Stimulated activated CD8-positive, alpha-beta memory T cell treated with anti-CD3 and anti-CD28 coated beads, Interleukin-15, amount 100 ng/mL, for 4 hours (primary cell): Measurements from ENCODE around the gene RNF168.
"Not testable (repeated sequence)": the region's sequence is repeated elsewhere in the genome, so short reads cannot be mapped to it uniquely, and the experiment has no call there.

ENCODE experiments used
- DNase-seq, 2 donors: peaks; one replicate each; pipeline ENCODE4 v3.0.0-alpha.2; 2020; ENCODE audit warnings: low read depth in 2 of 2

The RNF168 gene

DNA sequence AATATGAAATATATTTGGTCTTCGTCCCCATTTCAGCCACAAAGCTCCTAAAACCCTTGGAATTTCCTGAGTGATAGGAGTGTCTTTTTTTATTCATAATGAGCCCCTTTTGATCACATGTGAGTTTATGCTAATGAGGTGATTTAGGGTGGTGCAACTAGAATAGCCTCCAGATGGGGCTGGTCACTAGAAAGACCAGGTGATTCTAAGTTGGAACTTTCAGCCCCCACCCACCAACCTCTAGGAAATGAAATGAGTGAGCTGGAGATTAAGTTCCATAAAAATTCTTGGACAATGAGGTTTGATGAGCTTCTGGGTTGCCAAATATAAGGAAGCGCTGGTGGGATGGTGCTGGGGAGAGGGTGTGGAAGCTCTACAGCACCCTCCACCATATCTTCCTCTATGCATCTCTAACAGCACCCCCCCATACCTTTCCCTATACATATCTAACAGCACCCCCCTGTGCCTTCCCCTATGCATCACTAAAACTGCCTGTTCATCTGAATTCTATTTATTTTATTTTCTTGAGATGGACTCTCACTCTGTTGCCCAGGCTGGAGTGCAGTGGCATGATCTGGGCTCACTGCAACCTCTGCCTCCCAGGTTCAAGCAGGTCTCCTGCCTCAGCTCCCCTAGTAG is 13.7 kb upstream of the RNF168 start:
- DNase-seq, result no peak

GRCh38 chr3:196514913-196515621 is 11.5 kb upstream of the RNF168 start, which contains the start of gene SMCO1:
Gene SMCO1, minus strand, starts transcription at chr3:196515346. Its CDS starts 137 bp downstream, at chr3:196515209.
- no peak for DNase-seq

DNA sequence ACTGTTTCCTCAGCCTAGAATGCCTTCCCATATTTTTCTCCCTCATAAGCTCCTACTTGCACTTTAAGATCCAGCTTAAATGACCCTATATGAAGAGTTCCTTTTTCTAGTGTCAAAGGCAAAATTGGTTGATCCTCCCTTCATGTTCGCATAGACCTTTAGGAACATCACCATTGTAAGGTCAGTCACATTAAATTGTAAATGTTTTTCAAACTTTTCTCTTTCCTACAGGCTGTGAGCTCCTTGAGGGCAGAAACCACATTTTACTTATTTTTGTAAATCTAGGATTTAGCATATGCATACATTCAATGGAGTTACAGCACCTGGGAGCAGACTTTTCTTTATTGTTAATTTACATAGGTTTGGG is 10.8 kb upstream of the RNF168 start:
- no peak for DNase-seq

GRCh38 chr3:196513697-196514349 is 10.3 kb upstream of the RNF168 start:
- no peak for DNase-seq

DNA sequence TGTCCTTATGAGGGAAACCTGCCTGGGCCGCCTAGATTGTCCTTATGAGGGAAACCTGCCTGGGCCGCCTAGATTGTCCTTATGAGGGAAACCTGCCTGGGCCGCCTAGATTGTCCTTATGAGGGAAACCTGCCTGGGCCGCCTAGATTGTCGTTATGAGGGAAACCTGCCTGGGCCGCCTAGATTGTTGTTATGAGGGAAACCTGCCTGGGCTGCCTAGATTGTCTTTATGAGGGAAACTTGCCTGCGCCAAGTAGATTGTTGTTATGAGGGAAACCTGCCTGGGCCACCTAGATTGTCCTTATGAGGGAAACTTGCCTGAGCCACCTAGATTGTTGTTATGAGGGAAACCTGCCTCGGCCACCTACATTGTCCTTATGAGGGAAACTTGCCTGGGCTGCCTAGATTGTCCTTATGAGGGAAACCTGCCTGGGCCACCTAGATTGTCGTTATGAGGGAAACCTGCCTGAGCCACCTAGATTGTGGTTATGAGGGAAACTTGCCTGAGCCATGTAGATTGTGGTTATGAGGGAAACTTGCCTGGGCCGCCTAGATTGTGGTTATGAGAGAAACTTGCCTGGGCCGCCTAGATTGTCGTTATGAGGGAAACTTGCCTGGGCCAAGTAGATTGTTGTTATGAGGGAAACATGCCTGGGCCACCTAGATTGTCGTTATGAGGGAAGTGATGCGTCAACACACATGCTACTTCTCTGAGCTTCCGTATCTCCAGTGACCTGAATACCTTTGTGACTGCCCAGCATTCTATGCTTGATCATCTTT is 8.3 kb upstream of the RNF168 start:
- DNase-seq, result not testable (repeated sequence)

DNA sequence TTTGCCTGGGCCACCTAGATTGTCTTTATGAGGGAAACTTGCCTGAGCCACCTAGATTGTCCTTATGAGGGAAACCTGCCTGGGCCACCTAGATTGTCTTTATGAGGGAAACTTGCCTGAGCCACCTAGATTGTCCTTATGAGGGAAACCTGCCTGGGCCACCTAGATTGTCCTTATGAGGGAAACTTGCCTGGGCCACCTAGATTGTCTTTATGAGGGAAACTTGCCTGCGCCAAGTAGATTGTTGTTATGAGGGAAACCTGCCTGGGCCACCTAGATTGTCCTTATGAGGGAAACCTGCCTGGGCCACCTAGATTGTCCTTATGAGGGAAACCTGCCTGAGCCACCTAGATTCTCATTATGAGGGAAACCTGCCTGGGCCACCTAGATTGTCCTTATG is 7.5 kb upstream of the RNF168 start:
- not testable (repeated sequence) for DNase-seq

DNA sequence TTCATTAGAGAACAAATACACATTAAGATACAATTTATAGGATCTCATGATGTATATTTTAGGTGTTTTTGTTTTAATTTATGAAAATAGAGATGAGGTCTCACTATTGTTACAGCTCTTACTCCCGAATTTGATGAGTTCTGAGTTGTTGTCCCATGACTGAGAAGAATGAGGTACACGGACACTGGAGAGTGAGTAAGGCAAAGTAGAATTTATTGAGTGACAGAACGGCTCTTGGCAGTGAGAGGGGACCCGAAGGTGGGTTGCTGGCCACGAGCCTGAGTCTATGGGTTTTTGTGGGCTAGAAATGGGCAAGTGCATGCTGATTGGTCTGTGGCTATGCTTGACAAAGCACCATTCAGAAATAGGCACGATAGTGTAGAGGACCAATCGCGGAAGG is 3.1 kb upstream of the RNF168 start:
- no peak for DNase-seq

DNA sequence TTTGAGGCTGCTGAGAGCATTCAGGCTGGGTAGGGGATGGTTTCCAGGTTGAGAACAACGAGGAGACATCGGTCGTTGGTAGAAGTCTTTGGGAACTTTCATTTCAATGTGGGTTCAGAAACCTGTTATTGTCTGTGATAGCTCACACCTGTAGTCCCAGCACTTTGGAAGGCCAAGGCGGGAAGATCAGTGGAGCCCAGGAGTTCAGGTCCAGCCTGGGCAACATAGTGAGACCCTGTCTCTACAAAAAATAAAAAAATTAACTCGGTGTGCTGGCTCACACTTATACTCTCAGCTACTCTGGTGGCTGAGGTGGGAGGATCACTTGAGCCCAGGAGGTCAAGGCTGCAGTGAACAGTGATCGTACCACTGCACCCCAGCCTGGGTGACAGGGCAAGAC is 988 bp upstream of the RNF168 start:
- DNase-seq, result no peak

GRCh38 chr3:196504077-196504398 is 470 bp upstream of the RNF168 start:
- DNase-seq, result not testable (repeated sequence)

GRCh38 chr3:196502775-196503195 is 783 bp downstream of the RNF168 start:
- DNase-seq, result peak in 1 of 2 donors; percentile 32

DNA sequence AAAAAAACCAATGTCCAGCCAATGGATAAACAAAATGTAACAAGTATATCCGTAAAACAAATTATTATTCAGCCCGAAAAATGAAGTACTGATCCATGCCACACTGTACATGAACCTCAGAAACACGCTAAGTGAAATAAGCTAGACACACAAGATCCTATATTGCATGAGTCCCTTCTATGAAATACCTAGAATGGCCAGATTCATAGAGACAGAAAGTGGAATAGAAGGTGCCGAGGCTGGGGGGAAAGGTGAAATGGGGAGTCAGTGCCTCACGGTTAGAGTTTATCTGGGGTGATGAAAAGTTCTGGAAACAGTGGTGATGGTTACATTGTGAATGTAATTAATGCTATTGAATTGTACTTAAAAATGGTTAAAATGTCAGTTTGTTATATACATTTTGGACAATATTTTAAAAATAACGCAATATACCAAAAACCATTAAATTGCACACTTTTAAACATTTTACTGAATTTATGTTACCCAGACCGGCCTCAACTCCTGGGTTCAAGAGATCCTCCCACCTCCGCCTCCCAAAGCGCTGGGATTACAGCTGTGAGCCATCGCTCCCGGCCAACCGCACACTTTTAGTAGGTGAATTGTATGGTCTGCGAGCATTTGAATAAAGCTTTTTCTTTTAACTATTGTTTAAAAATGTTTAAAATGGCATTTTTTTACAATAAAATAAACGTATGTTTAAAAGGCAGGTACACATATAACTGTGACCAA is 2.1 kb downstream of the RNF168 start:
- no peak for DNase-seq

DNA sequence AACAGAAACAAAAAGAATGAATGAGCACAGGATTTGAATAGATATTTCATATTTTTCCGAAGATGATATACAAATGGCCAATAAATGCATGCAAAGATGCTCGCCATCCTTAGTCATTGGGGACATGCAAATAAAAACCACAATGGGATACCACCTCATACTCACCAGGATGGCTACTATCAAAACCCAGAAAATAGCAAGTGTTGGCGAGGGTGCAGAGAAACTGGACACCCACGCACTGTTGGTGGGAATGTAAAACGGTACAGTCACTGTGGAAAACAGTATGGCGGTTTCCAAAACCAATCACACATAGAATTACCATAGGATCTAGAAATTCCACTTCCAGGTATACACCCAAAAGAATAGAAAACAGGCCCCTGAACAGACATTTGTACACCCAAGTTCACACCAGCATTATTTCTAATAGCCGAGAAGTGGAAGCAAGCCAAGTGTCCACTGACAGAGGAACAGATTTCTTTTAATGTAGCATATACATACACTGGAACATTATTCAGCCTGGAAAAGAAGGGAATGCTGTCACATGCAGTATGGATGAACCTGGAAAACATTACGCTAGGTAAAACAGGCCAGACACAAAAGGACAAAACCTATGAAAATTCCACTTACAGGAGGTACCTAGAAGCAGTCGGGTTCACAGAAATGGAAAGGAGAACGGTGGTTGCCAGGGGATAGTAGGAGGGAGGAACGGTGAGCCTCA is 3.6 kb downstream of the RNF168 start:
- DNase-seq, result no peak

- no peak for DNase-seq
These were observed 4.5 kb downstream of the RNF168 start for GRCh38 chr3:196499061-196499460.

DNA sequence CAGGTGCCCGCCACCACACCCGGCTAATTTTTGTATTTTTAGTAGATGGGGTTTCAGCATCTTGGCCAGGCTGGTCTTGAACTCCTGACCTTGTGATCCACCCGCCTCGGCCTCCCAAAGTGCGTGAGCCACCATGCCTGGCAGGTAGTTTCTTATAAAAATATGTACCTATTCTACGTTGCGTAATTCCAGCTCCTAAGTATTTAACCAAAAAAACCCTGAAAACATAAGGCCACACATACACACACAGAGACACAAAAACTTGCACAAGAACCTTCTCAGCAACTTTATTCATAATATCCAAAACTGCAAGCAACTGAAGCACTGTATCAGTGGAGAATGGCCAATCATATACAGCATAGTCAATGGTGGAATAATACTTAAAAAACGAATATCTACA is 5.3 kb downstream of the RNF168 start:
- no peak for DNase-seq

DNA sequence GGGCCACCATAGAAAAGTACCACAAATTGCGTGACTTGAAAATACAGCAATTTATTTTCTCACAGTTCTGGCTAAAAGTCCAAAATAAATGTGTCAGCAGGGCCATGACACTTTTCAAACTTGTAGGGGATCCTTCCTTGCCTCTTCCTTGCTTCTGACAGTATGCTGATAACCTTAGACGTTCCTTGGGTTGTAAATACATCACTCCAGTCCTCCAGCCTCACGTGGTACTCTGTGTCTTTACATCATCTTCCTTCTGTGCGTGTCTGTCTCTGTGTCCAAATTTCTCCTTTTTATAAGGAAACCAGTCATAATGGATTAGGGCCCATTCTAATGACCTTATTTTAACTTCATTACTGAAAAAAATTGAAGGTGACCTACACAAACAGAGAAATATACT is 7.4 kb downstream of the RNF168 start:
- no peak for DNase-seq

DNA sequence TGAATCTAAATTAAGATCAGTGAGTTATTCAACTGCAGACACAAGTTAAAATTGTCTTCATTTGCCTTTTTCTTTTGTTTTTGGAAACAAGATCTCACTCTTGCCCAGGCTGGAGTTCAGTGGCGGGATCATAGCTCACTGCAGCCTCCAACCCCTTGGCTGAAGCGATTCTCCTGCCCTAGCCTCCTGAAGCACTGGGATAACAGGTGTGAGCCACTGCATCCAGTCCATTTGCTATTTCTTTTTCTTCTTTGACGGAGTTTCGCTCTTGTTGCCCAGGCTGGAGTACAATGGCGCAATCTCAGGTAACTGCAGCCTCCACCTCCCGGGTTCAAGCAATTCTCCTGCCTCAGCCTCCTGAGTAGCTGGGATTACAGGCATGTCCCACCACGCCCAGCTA is 10.3 kb downstream of the RNF168 start:
- DNase-seq, result no peak

- DNase-seq, result no peak
These were observed 11.5 kb downstream of the RNF168 start for GRCh38 chr3:196492080-196492479.

- no peak for DNase-seq
These were observed 13.8 kb downstream of the RNF168 start for GRCh38 chr3:196489747-196490146.

- no peak for DNase-seq
These were observed 17.3 kb downstream of the RNF168 start for GRCh38 chr3:196486263-196486662.

- DNase-seq, result no peak
These were observed 25.9 kb downstream of the RNF168 start for GRCh38 chr3:196477678-196478077.

GRCh38 chr3:196472286-196472685 is 31.3 kb downstream of the RNF168 start:
- DNase-seq, result no peak
